Astrocyte (in vitro differentiated cells and primary cell): Measurements from ENCODE around the gene PIAS1. TPM values are rescaled to one million over a fixed set of nuclear protein-coding genes. Genes with fewer than 3 reads are reported as not detected.

Experiments used
- DNase-seq: peaks from one replicate; pipeline ENCODE4 v3.0.0-alpha.2; 2010; ENCODE audit warnings: low read depth
- FAIRE-seq: peaks from 2 replicates; lab custom pipeline; 2011; peaks lifted over from hg19 to GRCh38; lab: Jason Lieb, UNC
- H2AFZ ChIP-seq: 2 replicates; pipeline ENCODE4 v1.6.0; 2012; ENCODE audit warnings: low read depth, low read length, inconsistent platforms
- H3K27ac ChIP-seq: 2 replicates; pipeline ENCODE4 v1.5.1; 2011; ENCODE audit warnings: low read depth, low read length, inconsistent platforms
- H3K27me3 ChIP-seq: 2 replicates; pipeline ENCODE4 v1.6.0; 2011; ENCODE audit warnings: low read length, inconsistent platforms; ENCODE audit not compliant: insufficient read depth
- H3K36me3 ChIP-seq: 2 replicates; pipeline ENCODE4 v1.5.1; 2011; ENCODE audit warnings: low read length, inconsistent platforms; ENCODE audit not compliant: insufficient read depth
- H3K4me1 ChIP-seq: 2 replicates; pipeline ENCODE4 v1.5.1; 2011; ENCODE audit warnings: low read length, inconsistent platforms; ENCODE audit not compliant: insufficient read depth
- H3K4me2 ChIP-seq: 2 replicates; pipeline ENCODE4 v1.6.0; 2012; ENCODE audit warnings: low read length, inconsistent platforms
- H3K4me3 ChIP-seq: 2 replicates; pipeline ENCODE4 v1.5.1; 2011; ENCODE audit warnings: low read depth, mild to moderate bottlenecking, low read length, inconsistent platforms; ENCODE audit not compliant: insufficient read depth
- H3K79me2 ChIP-seq: 2 replicates; pipeline ENCODE4 v1.6.0; 2012; ENCODE audit warnings: mild to moderate bottlenecking, low read length, inconsistent platforms; ENCODE audit not compliant: insufficient read depth
- H3K9ac ChIP-seq: 2 replicates; pipeline ENCODE4 v1.6.0; 2012; ENCODE audit warnings: mild to moderate bottlenecking, low read length, inconsistent platforms
- H3K9me3 ChIP-seq: 2 replicates; pipeline ENCODE4 v1.5.1; 2012; ENCODE audit warnings: low read depth, mild to moderate bottlenecking, low read length, inconsistent platforms; ENCODE audit not compliant: insufficient read depth
- H4K20me1 ChIP-seq: 2 replicates; pipeline ENCODE4 v1.6.0; 2012; ENCODE audit warnings: low read length, inconsistent platforms; ENCODE audit not compliant: insufficient read depth
- H3K27ac Mint-ChIP-seq: one replicate; pipeline ENCODE4 v1.8.0; 2021; ENCODE audit warnings: mild to moderate bottlenecking, mixed read lengths; ENCODE audit not compliant: unreplicated experiment
- H3K27me3 Mint-ChIP-seq: one replicate; pipeline ENCODE4 v1.8.0; 2021; ENCODE audit warnings: low read depth, mixed read lengths; ENCODE audit not compliant: unreplicated experiment
- H3K36me3 Mint-ChIP-seq: one replicate; pipeline ENCODE4 v1.8.0; 2021; ENCODE audit warnings: low read depth, mixed read lengths; ENCODE audit not compliant: unreplicated experiment
- H3K4me1 Mint-ChIP-seq: one replicate; pipeline ENCODE4 v1.8.0; 2021; ENCODE audit warnings: low read depth, mixed read lengths; ENCODE audit not compliant: unreplicated experiment
- H3K4me3 Mint-ChIP-seq: one replicate; pipeline ENCODE4 v1.8.0; 2021; ENCODE audit warnings: mild to moderate bottlenecking, moderate library complexity, mixed read lengths; ENCODE audit not compliant: unreplicated experiment
- H3K9me3 Mint-ChIP-seq: one replicate; pipeline ENCODE4 v1.8.0; 2021; ENCODE audit warnings: mild to moderate bottlenecking, mixed read lengths; ENCODE audit not compliant: unreplicated experiment
- CTCF ChIP-seq: IDR thresholded peaks from 2 replicates; pipeline ENCODE4 v1.5.1; 2011; ENCODE audit warnings: low read depth, mild to moderate bottlenecking, inconsistent platforms, low read length, moderate library complexity; ENCODE audit not compliant: insufficient read depth
- EZH2 ChIP-seq: IDR thresholded peaks from 2 replicates; pipeline ENCODE4 v1.6.1; 2012; ENCODE audit warnings: mild to moderate bottlenecking, low read length, inconsistent platforms; ENCODE audit not compliant: insufficient read depth
- total RNA-seq: library from RNA; stranded (reverse); gene quantifications from 2 replicates; pipeline ENCODE4 v1.2.1, GENCODE V29; 2021

Gene PIAS1
- total RNA-seq, 1 donor from 2014 or later = 30.2 TPM

GRCh38 chr15:68218331-68218730, 164.2 kb downstream of the PIAS1 start:
- no peaks in the 10 kb centered on the region for H3K27me3 Mint-ChIP-seq
- TF ChIP-seq CTCF (no peak), EZH2 (no peak)
- FAIRE-seq (no peak), DNase-seq (no peak)
- no peak overlapping the region for H3K4me3 Mint-ChIP-seq
- H3K9me3 ChIP-seq = no peaks in the 10 kb centered on the region
- no peaks in the 10 kb centered on the region for H3K4me1 Mint-ChIP-seq
- H3K4me1 ChIP-seq = no peaks in the 10 kb centered on the region
- H3K4me3 ChIP-seq = no peak overlapping the region
- no peak overlapping the region for H3K27ac ChIP-seq
- H3K36me3 ChIP-seq = peaks cover 2% of the 10 kb centered on the region
- H3K9ac ChIP-seq = no peak overlapping the region
- peaks cover 18% of the 10 kb centered on the region for H3K36me3 Mint-ChIP-seq
- H4K20me1 ChIP-seq = peaks cover 40% of the 10 kb centered on the region
- no peak overlapping the region for H3K27ac Mint-ChIP-seq
- no peak overlapping the region for H3K4me2 ChIP-seq
- no peaks in the 10 kb centered on the region for H3K27me3 ChIP-seq
- no peaks in the 10 kb centered on the region for H3K9me3 Mint-ChIP-seq
- H3K79me2 ChIP-seq = peaks cover 39% of the 10 kb centered on the region
- H2AFZ ChIP-seq = no peak overlapping the region

GRCh38 chr15:68218847-68219798, 165.0 kb downstream of the PIAS1 start:
- peaks cover 44% of the 10 kb centered on the region for H4K20me1 ChIP-seq
- Mint-ChIP-seq H3K4me3 (no peak overlapping the region), H3K27ac (no peak overlapping the region), H3K36me3 (peaks cover 18% of the 10 kb centered on the region), H3K27me3 (no peaks in the 10 kb centered on the region), H3K9me3 (no peaks in the 10 kb centered on the region), H3K4me1 (no peaks in the 10 kb centered on the region)
- peaks cover 46% of the 10 kb centered on the region for H3K79me2 ChIP-seq
- no peak overlapping the region for H3K9ac ChIP-seq
- no peak overlapping the region for H3K4me2 ChIP-seq
- H3K36me3 ChIP-seq = peaks cover 2% of the 10 kb centered on the region
- TF ChIP-seq CTCF (no peak), EZH2 (no peak)
- H3K9me3 ChIP-seq = no peaks in the 10 kb centered on the region
- no peaks in the 10 kb centered on the region for H3K4me1 ChIP-seq
- FAIRE-seq (no peak), DNase-seq (no peak)
- H3K4me3 ChIP-seq = no peak overlapping the region
- H3K27ac ChIP-seq = no peak overlapping the region
- no peak overlapping the region for H2AFZ ChIP-seq
- no peaks in the 10 kb centered on the region for H3K27me3 ChIP-seq

GRCh38 chr15:68220489-68220888, 166.4 kb downstream of the PIAS1 start:
- Mint-ChIP-seq H3K4me1 (peaks cover 1% of the 10 kb centered on the region), H3K9me3 (no peaks in the 10 kb centered on the region), H3K27me3 (no peaks in the 10 kb centered on the region), H3K4me3 (no peak overlapping the region), H3K27ac (no peak overlapping the region), H3K36me3 (peaks cover 18% of the 10 kb centered on the region)
- TF ChIP-seq EZH2 (no peak), CTCF (no peak)
- FAIRE-seq (no peak), DNase-seq (no peak)
- no peak overlapping the region for H3K4me3 ChIP-seq
- H3K36me3 ChIP-seq = peaks cover 2% of the 10 kb centered on the region
- peaks cover 44% of the 10 kb centered on the region for H4K20me1 ChIP-seq
- no peaks in the 10 kb centered on the region for H3K9me3 ChIP-seq
- H2AFZ ChIP-seq = no peak overlapping the region
- no peaks in the 10 kb centered on the region for H3K27me3 ChIP-seq
- no peak overlapping the region for H3K27ac ChIP-seq
- H3K9ac ChIP-seq = no peak overlapping the region
- peaks cover 55% of the 10 kb centered on the region for H3K79me2 ChIP-seq
- no peak overlapping the region for H3K4me2 ChIP-seq
- no peaks in the 10 kb centered on the region for H3K4me1 ChIP-seq
